K562 (cell line): ENCODE measurements around the gene LMAN1L. TPM values are rescaled to one million over a fixed set of nuclear protein-coding genes. Genes with fewer than 3 reads are reported as not detected.

Experiments
- CREB3L1 ChIP-seq: fragments of 450-650 bp; IDR thresholded peaks from 2 replicates; pipeline ENCODE4 v1.6.1; 2014; ENCODE audit warnings: low read depth, mild to moderate bottlenecking, moderate library complexity, borderline replicate concordance
- E2F1 ChIP-seq: sonication (generic); formaldehyde crosslinking; IDR thresholded peaks from 2 replicates; pipeline ENCODE4 v1.8.1; 2023; ENCODE audit warnings: mild to moderate bottlenecking, missing genetic modification reagents, moderate library complexity
- ETV5 ChIP-seq: sonication (generic); formaldehyde crosslinking; IDR thresholded peaks from 2 replicates; pipeline ENCODE4 v1.4.0; 2020; ENCODE audit warnings: low read depth, mild to moderate bottlenecking, missing genetic modification reagents
- KDM5B ChIP-seq: fragments of 200-600 bp; sonication (generic); IDR thresholded peaks from 2 replicates; pipeline ENCODE4 v1.6.1; 2012; ENCODE audit warnings: low read depth, mild to moderate bottlenecking, moderate library complexity, low read length, control low read depth, inconsistent platforms; ENCODE audit not compliant: insufficient replicate concordance
- OTX1 ChIP-seq: fragments of 450-650 bp; formaldehyde crosslinking; IDR thresholded peaks from 2 replicates; pipeline ENCODE4 v1.4.0; 2022; ENCODE audit warnings: mild to moderate bottlenecking
- SIN3A ChIP-seq, 2 experiments: fragments of 150-350 bp in 1 of 2; IDR thresholded peaks; 2 replicates each; pipeline ENCODE4 v1.6.1; 2011 to 2016; ENCODE audit warnings: borderline replicate concordance in 2 of 2, low read depth in 2 of 2, low read length in 2 of 2, mild to moderate bottlenecking in 2 of 2, moderate library complexity in 2 of 2; ENCODE audit not compliant: control insufficient read depth in 1 of 2
- SP1 ChIP-seq: sonication (generic); formaldehyde crosslinking; IDR thresholded peaks from 2 replicates; pipeline ENCODE4 v1.8.1; 2022; ENCODE audit warnings: mild to moderate bottlenecking, missing genetic modification reagents
- STAT6 ChIP-seq: sonication (generic); formaldehyde crosslinking; IDR thresholded peaks from 2 replicates; pipeline ENCODE4 v1.8.1; 2023; ENCODE audit warnings: mild to moderate bottlenecking, missing genetic modification reagents
- TSC22D4 ChIP-seq: fragments of 450-650 bp; IDR thresholded peaks from 2 replicates; pipeline ENCODE4 v1.6.1; 2016; ENCODE audit warnings: missing genetic modification characterization, missing biosample characterization, control low read depth
- ZBTB40 ChIP-seq, 2 experiments: fragments of 450-650 bp in 1 of 2; sonication (generic) in 1 of 2; formaldehyde crosslinking in 1 of 2; IDR thresholded peaks; 2 replicates each; pipeline versions ENCODE4 v1.7.1 to v1.9.0; 2016 to 2022; ENCODE audit warnings: inconsistent platforms in 1 of 2, mild to moderate bottlenecking in 1 of 2, missing genetic modification reagents in 1 of 2
- polyA plus RNA-seq, 8 experiments: library from polyadenylated mRNA; depleted of rRNA in 4 of 8; stranded (reverse) in 5 of 8; unstranded in 3 of 8; fragments of >200 nt; fragmentation: Nextera tagmentation in 2 of 8; fragmentation: Illumina TruSeq in 1 of 8; extraction: Ambion mirVana in 2 of 8; extraction: Trizol in 1 of 8; gene quantifications; 2 replicates each; pipeline versions ENCODE4 v1.2.1 to v1.2.3, GENCODE V29; 2011 to 2014; ENCODE audit warnings: inconsistent platforms in 1 of 8, missing spikeins in 1 of 8
- total RNA-seq, 7 experiments: library from RNA; depleted of rRNA in 6 of 7; stranded (reverse); fragments of >200 nt in 6 of 7; fragmentation: Illumina TruSeq in 2 of 7; extraction: Trizol in 2 of 7; gene quantifications; 2 replicates each; pipeline versions ENCODE4 v1.2.1 to v1.2.3, GENCODE V29; 2011 to 2021; ENCODE audit warnings: low replicate concordance in 1 of 7

The LMAN1L gene
- total and polyA plus RNA-seq, 9 of the 15 experiments (the other 6 are each of a cell fraction or from before 2014, with no cell fraction given), result not detected

- 0 out of 2 replicates have a peak, but pooled peaks have one; percentile 51 for TF ChIP-seq ZBTB40 (IDR thresholded peaks at IDR 0.05)
- TF ChIP-seq ZBTB40 (CRISPR knock-in tag; IDR thresholded peaks at IDR 0.05), result no peak
- peak; percentile 59 for TF ChIP-seq ETV5
- TF ChIP-seq SIN3A (IDR thresholded peaks at IDR 0.05; ENCODE audit: borderline replicate concordance in 2 of 2, control insufficient read depth in 1 of 2, low read depth in 2 of 2, low read length in 2 of 2), result peak; percentile 62 to 90
- peak; percentile 97 for TF ChIP-seq CREB3L1
- peak; percentile 80; the same call in 1 of the 2 replicates for TF ChIP-seq OTX1 (CRISPR knock-in tag)
- TF ChIP-seq TSC22D4, result no peak
- peak; percentile 62; the same call in 1 of the 2 replicates for TF ChIP-seq STAT6 (CRISPR knock-in tag)
- TF ChIP-seq SP1 (CRISPR knock-in tag), result peak; percentile 78
- no peak; the same call in 1 of the 2 replicates for TF ChIP-seq E2F1 (CRISPR knock-in tag)
- peak; percentile 88 for TF ChIP-seq KDM5B
Observed at GRCh38 chr15:74873036-74873755, 60.6 kb downstream of the LMAN1L start, which contains the start of gene SCAMP2 (continued).
